ENCODE results near the gene FOXA3. TPM values are rescaled to one million over a fixed set of nuclear protein-coding genes. Genes with fewer than 3 reads are reported as not detected.
A peak's percentile ranks its signal among the peaks of the same experiment; 100 is the strongest.

The FOXA3 gene
- total and polyA plus RNA-seq, 2 experiments from 2014 or later, result 11.1 to 17.5 TPM

DNA sequence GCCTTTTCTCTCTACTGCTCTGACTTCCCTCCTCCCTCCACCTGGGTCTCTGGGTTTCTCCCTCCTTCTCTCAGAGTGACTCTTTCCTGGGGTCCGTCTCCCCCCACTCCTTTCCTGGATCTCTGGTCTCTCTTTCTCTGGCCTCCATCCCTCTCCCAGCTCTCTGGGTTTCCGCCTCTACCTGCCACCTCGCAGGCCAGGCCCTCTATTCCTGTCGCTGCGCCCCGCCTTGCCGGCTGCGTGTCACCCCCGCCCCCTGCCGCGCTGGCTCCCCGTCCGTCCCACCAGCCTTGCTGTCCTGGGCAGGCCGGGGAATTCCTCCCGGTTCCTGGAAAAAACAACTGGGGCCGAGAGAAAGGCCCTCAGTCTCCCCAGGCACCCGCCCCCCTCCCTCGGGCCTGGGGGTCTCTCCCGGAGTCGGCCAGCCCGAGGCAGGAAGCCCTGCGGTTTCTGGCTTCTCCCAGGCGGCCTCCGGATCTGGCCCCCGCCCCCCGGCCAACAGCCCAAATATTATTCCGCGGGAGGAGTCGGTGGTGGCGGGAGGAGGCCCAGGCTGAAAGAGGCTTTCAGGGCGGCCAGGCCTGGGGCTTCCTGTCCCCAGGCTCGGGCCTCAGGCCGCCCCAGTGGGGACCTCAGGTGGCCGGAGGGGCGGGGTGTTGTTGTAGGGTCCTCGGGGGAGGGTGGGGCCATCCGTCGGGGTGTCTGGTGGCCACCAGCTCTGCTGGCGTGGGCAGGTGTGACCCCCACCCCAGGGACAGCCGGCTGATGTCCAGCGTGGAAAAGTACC lies 12.5 kb downstream of the FOXA3 start:
- no peaks in the 10 kb centered on the region for H3K36me3 ChIP-seq (ENCODE audit: insufficient read depth)
- no peaks in the 10 kb centered on the region for H3K79me2 ChIP-seq (replicated peaks; ENCODE audit: insufficient read depth)
- H3K27me3 ChIP-seq (ENCODE audit: insufficient read depth), result no peaks in the 10 kb centered on the region
- Mint-ChIP-seq H3K36me3 (ENCODE audit: low read depth) (peaks cover 16% of the 10 kb centered on the region), H3K27me3 (ENCODE audit: insufficient read depth, low read depth, poor library complexity) (peaks cover 22% of the 10 kb centered on the region), H3K4me3 (peak overlapping the region; percentile 69), H3K9me3 (no peaks in the 10 kb centered on the region), H3K27ac (peak overlapping the region; percentile 10), H3K4me1 (peaks cover 46% of the 10 kb centered on the region)
- DNase-seq (ENCODE audit: low spot score) (peak; percentile 75), ATAC-seq (peak; percentile 68)
- 0 out of 2 replicates have a peak, but pooled peaks cover 4% of the 10 kb centered on the region for H3K9me2 ChIP-seq (ENCODE audit: insufficient read depth)
- H3K4me2 ChIP-seq, result peak overlapping the region; percentile 90
- H3K4me1 ChIP-seq (ENCODE audit: insufficient read depth), result peaks cover 14% of the 10 kb centered on the region
- H2AFZ ChIP-seq, result peak overlapping the region; percentile 90
- H3K4me3 ChIP-seq, result peak overlapping the region; percentile 62
- TF ChIP-seq, protein P1, sequence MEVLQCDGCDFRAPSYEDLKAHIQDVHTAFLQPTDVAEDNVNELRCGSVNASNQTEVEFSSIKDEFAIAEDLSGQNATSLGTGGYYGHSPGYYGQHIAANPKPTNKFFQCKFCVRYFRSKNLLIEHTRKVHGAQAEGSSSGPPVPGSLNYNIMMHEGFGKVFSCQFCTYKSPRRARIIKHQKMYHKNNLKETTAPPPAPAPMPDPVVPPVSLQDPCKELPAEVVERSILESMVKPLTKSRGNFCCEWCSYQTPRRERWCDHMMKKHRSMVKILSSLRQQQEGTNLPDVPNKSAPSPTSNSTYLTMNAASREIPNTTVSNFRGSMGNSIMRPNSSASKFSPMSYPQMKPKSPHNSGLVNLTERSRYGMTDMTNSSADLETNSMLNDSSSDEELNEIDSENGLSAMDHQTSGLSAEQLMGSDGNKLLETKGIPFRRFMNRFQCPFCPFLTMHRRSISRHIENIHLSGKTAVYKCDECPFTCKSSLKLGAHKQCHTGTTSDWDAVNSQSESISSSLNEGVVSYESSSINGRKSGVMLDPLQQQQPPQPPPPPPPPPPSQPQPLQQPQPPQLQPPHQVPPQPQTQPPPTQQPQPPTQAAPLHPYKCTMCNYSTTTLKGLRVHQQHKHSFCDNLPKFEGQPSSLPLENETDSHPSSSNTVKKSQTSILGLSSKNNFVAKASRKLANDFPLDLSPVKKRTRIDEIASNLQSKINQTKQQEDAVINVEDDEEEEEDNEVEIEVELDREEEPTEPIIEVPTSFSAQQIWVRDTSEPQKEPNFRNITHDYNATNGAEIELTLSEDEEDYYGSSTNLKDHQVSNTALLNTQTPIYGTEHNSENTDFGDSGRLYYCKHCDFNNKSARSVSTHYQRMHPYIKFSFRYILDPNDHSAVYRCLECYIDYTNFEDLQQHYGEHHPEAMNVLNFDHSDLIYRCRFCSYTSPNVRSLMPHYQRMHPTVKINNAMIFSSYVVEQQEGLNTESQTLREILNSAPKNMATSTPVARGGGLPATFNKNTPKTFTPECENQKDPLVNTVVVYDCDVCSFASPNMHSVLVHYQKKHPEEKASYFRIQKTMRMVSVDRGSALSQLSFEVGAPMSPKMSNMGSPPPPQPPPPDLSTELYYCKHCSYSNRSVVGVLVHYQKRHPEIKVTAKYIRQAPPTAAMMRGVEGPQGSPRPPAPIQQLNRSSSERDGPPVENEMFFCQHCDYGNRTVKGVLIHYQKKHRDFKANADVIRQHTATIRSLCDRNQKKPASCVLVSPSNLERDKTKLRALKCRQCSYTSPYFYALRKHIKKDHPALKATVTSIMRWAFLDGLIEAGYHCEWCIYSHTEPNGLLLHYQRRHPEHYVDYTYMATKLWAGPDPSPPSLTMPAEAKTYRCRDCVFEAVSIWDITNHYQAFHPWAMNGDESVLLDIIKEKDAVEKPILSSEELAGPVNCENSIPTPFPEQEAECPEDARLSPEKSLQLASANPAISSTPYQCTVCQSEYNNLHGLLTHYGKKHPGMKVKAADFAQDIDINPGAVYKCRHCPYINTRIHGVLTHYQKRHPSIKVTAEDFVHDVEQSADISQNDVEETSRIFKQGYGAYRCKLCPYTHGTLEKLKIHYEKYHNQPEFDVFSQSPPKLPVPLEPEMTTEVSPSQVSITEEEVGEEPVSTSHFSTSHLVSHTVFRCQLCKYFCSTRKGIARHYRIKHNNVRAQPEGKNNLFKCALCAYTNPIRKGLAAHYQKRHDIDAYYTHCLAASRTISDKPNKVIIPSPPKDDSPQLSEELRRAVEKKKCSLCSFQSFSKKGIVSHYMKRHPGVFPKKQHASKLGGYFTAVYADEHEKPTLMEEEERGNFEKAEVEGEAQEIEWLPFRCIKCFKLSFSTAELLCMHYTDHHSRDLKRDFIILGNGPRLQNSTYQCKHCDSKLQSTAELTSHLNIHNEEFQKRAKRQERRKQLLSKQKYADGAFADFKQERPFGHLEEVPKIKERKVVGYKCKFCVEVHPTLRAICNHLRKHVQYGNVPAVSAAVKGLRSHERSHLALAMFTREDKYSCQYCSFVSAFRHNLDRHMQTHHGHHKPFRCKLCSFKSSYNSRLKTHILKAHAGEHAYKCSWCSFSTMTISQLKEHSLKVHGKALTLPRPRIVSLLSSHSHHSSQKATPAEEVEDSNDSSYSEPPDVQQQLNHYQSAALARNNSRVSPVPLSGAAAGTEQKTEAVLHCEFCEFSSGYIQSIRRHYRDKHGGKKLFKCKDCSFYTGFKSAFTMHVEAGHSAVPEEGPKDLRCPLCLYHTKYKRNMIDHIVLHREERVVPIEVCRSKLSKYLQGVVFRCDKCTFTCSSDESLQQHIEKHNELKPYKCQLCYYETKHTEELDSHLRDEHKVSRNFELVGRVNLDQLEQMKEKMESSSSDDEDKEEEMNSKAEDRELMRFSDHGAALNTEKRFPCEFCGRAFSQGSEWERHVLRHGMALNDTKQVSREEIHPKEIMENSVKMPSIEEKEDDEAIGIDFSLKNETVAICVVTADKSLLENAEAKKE (CRISPR knock-in tag; IDR thresholded peaks at IDR 0.05), result no peak
- TF ChIP-seq EZH2 (IDR thresholded peaks at IDR 0.05; ENCODE audit: low read depth, unreplicated experiment) (no peak), CREB1 (CRISPR knock-in tag; IDR thresholded peaks at IDR 0.05; ENCODE audit: low read depth) (0 out of 2 replicates have a peak, but pooled peaks have one; percentile 25), POLR2AphosphoS5 (IDR thresholded peaks at IDR 0.05; ENCODE audit: low read depth) (peak; percentile 29; the same call in 1 of the 2 replicates), NANOG (IDR thresholded peaks at IDR 0.05; ENCODE audit: borderline replicate concordance) (no peak)
- peaks cover 14% of the 10 kb centered on the region; the same call in 1 of the 2 replicates for H3F3A ChIP-seq (replicated peaks; ENCODE audit: low read depth)
- no peaks in the 10 kb centered on the region; the same call in 1 of the 2 replicates for H4K20me1 ChIP-seq (replicated peaks; ENCODE audit: insufficient read depth)
- H3K27ac ChIP-seq (ENCODE audit: low read depth), result peak overlapping the region; percentile 66; the same call in 1 of the 2 replicates
